ENCODE data around the gene GPR139. TPM values are rescaled to one million over a fixed set of nuclear protein-coding genes. Genes with fewer than 3 reads are reported as not detected.

GPR139 gene
- total and polyA plus RNA-seq, 10 of the 15 experiments (the other 5 are each of a cell fraction or from before 2014, with no cell fraction given): not detected

DNA sequence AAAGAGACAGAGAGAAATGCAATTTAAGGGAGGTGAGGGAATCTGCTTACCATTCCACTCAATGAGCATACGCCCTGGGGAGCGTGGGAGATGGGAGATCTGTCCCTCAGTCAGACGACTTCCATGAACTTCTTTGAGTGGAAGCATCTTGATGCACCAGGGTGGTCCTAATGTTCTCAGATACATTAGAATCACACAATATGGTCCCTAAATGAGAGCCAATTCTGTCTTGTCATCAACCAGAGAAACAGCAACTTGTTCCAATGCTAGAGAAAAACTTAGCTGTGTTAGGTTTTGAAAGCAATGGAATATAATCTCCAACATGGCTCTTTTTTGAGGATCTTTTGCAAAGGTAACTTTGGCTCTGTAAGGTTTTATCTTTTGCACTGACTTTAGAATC lies 44.1 kb downstream of the GPR139 start:
- H4K20me1 ChIP-seq (ENCODE audit: control insufficient read depth, insufficient read depth): no peaks in the 10 kb centered on the region
- no peak for DNase-seq (ENCODE audit: low read depth, low spot score)
- WGBS (ENCODE audit: insufficient coverage, insufficient replicate concordance, low lambda C conversion rate, missing lambda C conversion rate): 46% methylated on average over 3 of the region's 3 CpGs
- BruUV-seq (replicated peaks): no TSS peak
- no peak overlapping the region for H3K4me2 ChIP-seq (ENCODE audit: control insufficient read depth, insufficient read depth)
- ChIA-PET RAD21 (ENCODE audit: unreplicated experiment) (no interaction called here), CTCF (no interaction called here), SMC1A (ENCODE audit: uncharacterized antibody, unreplicated experiment) (no interaction called here), POLR2A (no interaction called here)
- no peak overlapping the region for H3K4me3 ChIP-seq
- H3K27ac ChIP-seq (ENCODE audit: control insufficient read depth, insufficient read depth): no peak overlapping the region
- H3K4me1 ChIP-seq (ENCODE audit: control insufficient read depth, insufficient read depth, low read length): no peaks in the 10 kb centered on the region
- no peaks in the 10 kb centered on the region for H3K36me3 ChIP-seq (ENCODE audit: control insufficient read depth in 2 of 2, insufficient read depth in 2 of 2, low read length in 1 of 2)
- no peak overlapping the region for H3K9ac ChIP-seq (ENCODE audit: control insufficient read depth, insufficient read depth, low read length)
- H3K79me2 ChIP-seq (ENCODE audit: control insufficient read depth, insufficient read depth, low read length): no peaks in the 10 kb centered on the region
- H3K27me3 ChIP-seq (replicated peaks in 1 of 2; ENCODE audit: control insufficient read depth in 2 of 2, insufficient read depth in 2 of 2, low read length in 1 of 2): no peaks in the 10 kb centered on the region
- FAIRE-seq: no peak
- H2AFZ ChIP-seq (ENCODE audit: control insufficient read depth, low read depth, low read length): no peak overlapping the region
- ATAC-seq: no peak
- TF ChIP-seq, protein P1, sequence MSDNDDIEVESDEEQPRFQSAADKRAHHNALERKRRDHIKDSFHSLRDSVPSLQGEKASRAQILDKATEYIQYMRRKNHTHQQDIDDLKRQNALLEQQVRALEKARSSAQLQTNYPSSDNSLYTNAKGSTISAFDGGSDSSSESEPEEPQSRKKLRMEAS (IDR thresholded peaks at IDR 0.05; ENCODE audit: low read depth, low read length): no peak
- no peak for TF ChIP-seq RELA (IDR thresholded peaks at IDR 0.05; ENCODE audit: borderline replicate concordance, partially characterized antibody)
- no peak for TF ChIP-seq GABPA (IDR thresholded peaks at IDR 0.05; ENCODE audit: low read depth)
- TF ChIP-seq KAT2A (conservative IDR thresholded peaks at IDR 0.05; ENCODE audit: control insufficient read depth, low read depth, low read length): no peak
- TF ChIP-seq ZNF24 (IDR thresholded peaks at IDR 0.05): no peak
- TF ChIP-seq, protein P2, sequence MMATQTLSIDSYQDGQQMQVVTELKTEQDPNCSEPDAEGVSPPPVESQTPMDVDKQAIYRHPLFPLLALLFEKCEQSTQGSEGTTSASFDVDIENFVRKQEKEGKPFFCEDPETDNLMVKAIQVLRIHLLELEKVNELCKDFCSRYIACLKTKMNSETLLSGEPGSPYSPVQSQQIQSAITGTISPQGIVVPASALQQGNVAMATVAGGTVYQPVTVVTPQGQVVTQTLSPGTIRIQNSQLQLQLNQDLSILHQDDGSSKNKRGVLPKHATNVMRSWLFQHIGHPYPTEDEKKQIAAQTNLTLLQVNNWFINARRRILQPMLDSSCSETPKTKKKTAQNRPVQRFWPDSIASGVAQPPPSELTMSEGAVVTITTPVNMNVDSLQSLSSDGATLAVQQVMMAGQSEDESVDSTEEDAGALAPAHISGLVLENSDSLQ (IDR thresholded peaks at IDR 0.05): no peak
- TF ChIP-seq CBX3 (IDR thresholded peaks at IDR 0.05; ENCODE audit: borderline replicate concordance, low read depth): no peak
- no peak for TF ChIP-seq MEF2A (IDR thresholded peaks at IDR 0.05; ENCODE audit: insufficient read depth, low read depth, low read length)
- no peak for TF ChIP-seq SMAD5 (IDR thresholded peaks at IDR 0.05; ENCODE audit: low read depth)
- no peak for TF ChIP-seq EGR1 (IDR thresholded peaks at IDR 0.05; ENCODE audit: borderline replicate concordance in 1 of 2, low read depth in 2 of 2, low read length in 2 of 2)
- no peak for TF ChIP-seq POLR2AphosphoS2 (IDR thresholded peaks at IDR 0.05; ENCODE audit: low read depth, low read length)
- no peak for TF ChIP-seq NBN (IDR thresholded peaks at IDR 0.05)
- TF ChIP-seq, protein P3, sequence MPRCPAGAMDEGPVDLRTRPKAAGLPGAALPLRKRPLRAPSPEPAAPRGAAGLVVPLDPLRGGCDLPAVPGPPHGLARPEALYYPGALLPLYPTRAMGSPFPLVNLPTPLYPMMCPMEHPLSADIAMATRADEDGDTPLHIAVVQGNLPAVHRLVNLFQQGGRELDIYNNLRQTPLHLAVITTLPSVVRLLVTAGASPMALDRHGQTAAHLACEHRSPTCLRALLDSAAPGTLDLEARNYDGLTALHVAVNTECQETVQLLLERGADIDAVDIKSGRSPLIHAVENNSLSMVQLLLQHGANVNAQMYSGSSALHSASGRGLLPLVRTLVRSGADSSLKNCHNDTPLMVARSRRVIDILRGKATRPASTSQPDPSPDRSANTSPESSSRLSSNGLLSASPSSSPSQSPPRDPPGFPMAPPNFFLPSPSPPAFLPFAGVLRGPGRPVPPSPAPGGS (IDR thresholded peaks at IDR 0.05; ENCODE audit: borderline replicate concordance, insufficient read depth, low read depth, low read length, poor library complexity, severe bottlenecking): no peak
- TF ChIP-seq, protein P4, sequence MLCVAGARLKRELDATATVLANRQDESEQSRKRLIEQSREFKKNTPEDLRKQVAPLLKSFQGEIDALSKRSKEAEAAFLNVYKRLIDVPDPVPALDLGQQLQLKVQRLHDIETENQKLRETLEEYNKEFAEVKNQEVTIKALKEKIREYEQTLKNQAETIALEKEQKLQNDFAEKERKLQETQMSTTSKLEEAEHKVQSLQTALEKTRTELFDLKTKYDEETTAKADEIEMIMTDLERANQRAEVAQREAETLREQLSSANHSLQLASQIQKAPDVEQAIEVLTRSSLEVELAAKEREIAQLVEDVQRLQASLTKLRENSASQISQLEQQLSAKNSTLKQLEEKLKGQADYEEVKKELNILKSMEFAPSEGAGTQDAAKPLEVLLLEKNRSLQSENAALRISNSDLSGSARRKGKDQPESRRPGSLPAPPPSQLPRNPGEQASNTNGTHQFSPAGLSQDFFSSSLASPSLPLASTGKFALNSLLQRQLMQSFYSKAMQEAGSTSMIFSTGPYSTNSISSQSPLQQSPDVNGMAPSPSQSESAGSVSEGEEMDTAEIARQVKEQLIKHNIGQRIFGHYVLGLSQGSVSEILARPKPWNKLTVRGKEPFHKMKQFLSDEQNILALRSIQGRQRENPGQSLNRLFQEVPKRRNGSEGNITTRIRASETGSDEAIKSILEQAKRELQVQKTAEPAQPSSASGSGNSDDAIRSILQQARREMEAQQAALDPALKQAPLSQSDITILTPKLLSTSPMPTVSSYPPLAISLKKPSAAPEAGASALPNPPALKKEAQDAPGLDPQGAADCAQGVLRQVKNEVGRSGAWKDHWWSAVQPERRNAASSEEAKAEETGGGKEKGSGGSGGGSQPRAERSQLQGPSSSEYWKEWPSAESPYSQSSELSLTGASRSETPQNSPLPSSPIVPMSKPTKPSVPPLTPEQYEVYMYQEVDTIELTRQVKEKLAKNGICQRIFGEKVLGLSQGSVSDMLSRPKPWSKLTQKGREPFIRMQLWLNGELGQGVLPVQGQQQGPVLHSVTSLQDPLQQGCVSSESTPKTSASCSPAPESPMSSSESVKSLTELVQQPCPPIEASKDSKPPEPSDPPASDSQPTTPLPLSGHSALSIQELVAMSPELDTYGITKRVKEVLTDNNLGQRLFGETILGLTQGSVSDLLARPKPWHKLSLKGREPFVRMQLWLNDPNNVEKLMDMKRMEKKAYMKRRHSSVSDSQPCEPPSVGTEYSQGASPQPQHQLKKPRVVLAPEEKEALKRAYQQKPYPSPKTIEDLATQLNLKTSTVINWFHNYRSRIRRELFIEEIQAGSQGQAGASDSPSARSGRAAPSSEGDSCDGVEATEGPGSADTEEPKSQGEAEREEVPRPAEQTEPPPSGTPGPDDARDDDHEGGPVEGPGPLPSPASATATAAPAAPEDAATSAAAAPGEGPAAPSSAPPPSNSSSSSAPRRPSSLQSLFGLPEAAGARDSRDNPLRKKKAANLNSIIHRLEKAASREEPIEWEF (IDR thresholded peaks at IDR 0.05; ENCODE audit: insufficient replicate concordance, low read depth, low read length): no peak
- TF ChIP-seq CTCF (IDR thresholded peaks at IDR 0.05 in 2 of 3, conservative IDR thresholded peaks at IDR 0.05 in 1 of 3; ENCODE audit: control insufficient read depth in 2 of 3, extremely low read depth in 1 of 3, insufficient read depth in 1 of 3, low read depth in 3 of 3, low read length in 3 of 3): no peak
- H3K9me3 ChIP-seq (replicated peaks; ENCODE audit: control insufficient read depth, insufficient read depth, low read length): no peaks in the 10 kb centered on the region; the same call in 2 of the 3 replicates
- in situ Hi-C loops (cut with MboI) (no loop called here), intact Hi-C loops (cut with micrococcal nuclease; ENCODE audit: unreplicated experiment) (no loop called here)

Measured in GM12878 (cell line).